GM23338 (cell line): ENCODE measurements around the gene GPR176. TPM values are rescaled to one million over a fixed set of nuclear protein-coding genes. Genes with fewer than 3 reads are reported as not detected.

Source experiments
- ATAC-seq: fragments of 200-7000 bp; cut with Tn5 transposase; 3 replicates; pipeline ENCODE4 v1.9.1; 2020
- DNase-seq: peaks from one replicate; pipeline ENCODE4 v3.0.0-alpha.2; 2015; ENCODE audit warnings: low spot score
- H2AFZ ChIP-seq: fragments of 200-600 bp; sonication (generic); 2 replicates; pipeline ENCODE4 v1.8.0; 2016; ENCODE audit warnings: antibody characterized with exemption, mild to moderate bottlenecking, moderate library complexity
- H3F3A ChIP-seq: fragments of 200-600 bp; sonication (generic); replicated peaks from 2 replicates; pipeline ENCODE4 v1.8.0; 2017; ENCODE audit warnings: antibody characterized with exemption, mixed run types, low read depth
- H3K27ac ChIP-seq: fragments of 200-600 bp; sonication (generic); 2 replicates; pipeline ENCODE4 v1.6.1; 2016; ENCODE audit warnings: low read depth
- H3K27me3 ChIP-seq: fragments of 200-600 bp; sonication (generic); 2 replicates; pipeline ENCODE4 v1.8.0; 2016; ENCODE audit warnings: mild to moderate bottlenecking, mixed run types, moderate library complexity; ENCODE audit not compliant: insufficient read depth
- H3K36me3 ChIP-seq: fragments of 200-600 bp; sonication (generic); 2 replicates; pipeline ENCODE4 v1.8.0; 2016; ENCODE audit warnings: mild to moderate bottlenecking; ENCODE audit not compliant: insufficient read depth
- H3K4me1 ChIP-seq: fragments of 200-600 bp; sonication (generic); 2 replicates; pipeline ENCODE4 v1.8.0; 2016; ENCODE audit warnings: mild to moderate bottlenecking, moderate library complexity; ENCODE audit not compliant: insufficient read depth
- H3K4me2 ChIP-seq: fragments of 200-600 bp; sonication (generic); 2 replicates; pipeline ENCODE4 v1.7.1; 2017; ENCODE audit warnings: mixed run types
- H3K4me3 ChIP-seq: fragments of 200-600 bp; sonication (generic); 2 replicates; pipeline ENCODE4 v1.6.1; 2016; ENCODE audit warnings: mixed run types
- H3K79me2 ChIP-seq: fragments of 200-600 bp; sonication (generic); replicated peaks from 2 replicates; pipeline ENCODE4 v1.8.0; 2017; ENCODE audit warnings: mild to moderate bottlenecking; ENCODE audit not compliant: insufficient read depth
- H3K9me2 ChIP-seq: fragments of 200-600 bp; sonication (generic); 2 replicates; pipeline ENCODE4 v1.8.0; 2017; ENCODE audit not compliant: insufficient read depth
- H4K20me1 ChIP-seq: fragments of 200-600 bp; sonication (generic); replicated peaks from 2 replicates; pipeline ENCODE4 v1.8.0; 2017; ENCODE audit warnings: mild to moderate bottlenecking; ENCODE audit not compliant: insufficient read depth
- H3K27ac Mint-ChIP-seq: 2 replicates; pipeline ENCODE4 v1.8.0; 2020; ENCODE audit warnings: inconsistent platforms, mild to moderate bottlenecking, moderate library complexity, mixed read lengths
- H3K27me3 Mint-ChIP-seq: 3 replicates; pipeline ENCODE4 v1.8.0; 2022; ENCODE audit warnings: low read depth, mild to moderate bottlenecking, moderate library complexity, mixed read lengths, inconsistent platforms; ENCODE audit not compliant: insufficient read depth, poor library complexity
- H3K36me3 Mint-ChIP-seq: 3 replicates; pipeline ENCODE4 v1.8.0; 2021; ENCODE audit warnings: low read depth, mild to moderate bottlenecking, inconsistent platforms, moderate library complexity, mixed read lengths
- H3K4me1 Mint-ChIP-seq: 3 replicates; pipeline ENCODE4 v1.8.0; 2020; ENCODE audit warnings: mild to moderate bottlenecking, inconsistent platforms, mixed read lengths
- H3K4me3 Mint-ChIP-seq: 3 replicates; pipeline ENCODE4 v1.8.0; 2021; ENCODE audit warnings: moderate library complexity, mild to moderate bottlenecking, inconsistent platforms, mixed read lengths
- H3K9me3 Mint-ChIP-seq: 3 replicates; pipeline ENCODE4 v1.8.0; 2020; ENCODE audit warnings: moderate library complexity, mild to moderate bottlenecking, inconsistent platforms, mixed read lengths
- CREB1 ChIP-seq: fragments of 250-450 bp; sonication (Bioruptor Pico); IDR thresholded peaks from 2 replicates; pipeline ENCODE4 v1.5.0; 2020; ENCODE audit warnings: low read depth, mild to moderate bottlenecking, moderate library complexity
- EZH2 ChIP-seq: fragments of 200-600 bp; sonication (generic); IDR thresholded peaks from one replicate; pipeline ENCODE4 v1.8.0; 2017; ENCODE audit warnings: antibody characterized with exemption, mild to moderate bottlenecking, low read depth; ENCODE audit not compliant: unreplicated experiment
- EZH2phosphoT487 ChIP-seq: fragments of 200-600 bp; sonication (generic); IDR thresholded peaks from one replicate; pipeline ENCODE4 v1.8.1; 2018; ENCODE audit warnings: antibody characterized with exemption; ENCODE audit not compliant: unreplicated experiment
- JUNB ChIP-seq: IDR thresholded peaks from one replicate; pipeline ENCODE4 v1.6.1; 2016; ENCODE audit warnings: antibody characterized with exemption; ENCODE audit not compliant: unreplicated experiment
- NANOG ChIP-seq: IDR thresholded peaks from 2 replicates; pipeline ENCODE4 v1.6.1; 2016; ENCODE audit warnings: antibody characterized with exemption, borderline replicate concordance
- POLR2AphosphoS5 ChIP-seq: IDR thresholded peaks from 2 replicates; pipeline ENCODE4 v1.6.1; 2016; ENCODE audit warnings: antibody characterized with exemption, low read depth
- REST ChIP-seq: IDR thresholded peaks from one replicate; pipeline ENCODE4 v1.6.1; 2018; ENCODE audit warnings: antibody characterized with exemption; ENCODE audit not compliant: unreplicated experiment
- STAT1 ChIP-seq: IDR thresholded peaks from one replicate; pipeline ENCODE4 v1.6.1; 2016; ENCODE audit warnings: antibody characterized with exemption; ENCODE audit not compliant: unreplicated experiment
- ZNF114 ChIP-seq: fragments of 250-450 bp; sonication (Bioruptor Pico); IDR thresholded peaks from 2 replicates; pipeline ENCODE4 v1.5.0; 2020; ENCODE audit warnings: mild to moderate bottlenecking, moderate library complexity
- ZNF331 ChIP-seq: fragments of 250-450 bp; sonication (Bioruptor Pico); IDR thresholded peaks from 2 replicates; pipeline ENCODE4 v1.5.0; 2020; ENCODE audit warnings: low read depth, mild to moderate bottlenecking, moderate library complexity
- ZNF462 ChIP-seq: fragments of 250-450 bp; sonication (Bioruptor Pico); IDR thresholded peaks from 2 replicates; pipeline ENCODE4 v1.5.0; 2020; ENCODE audit warnings: mild to moderate bottlenecking, moderate library complexity
- polyA plus RNA-seq: library from polyadenylated mRNA; unstranded; fragments of >200 nt; fragmentation: Nextera tagmentation; extraction: Ambion mirVana; gene quantifications from 2 replicates; pipeline ENCODE4 v1.2.1, GENCODE V29; 2016
- total RNA-seq: library from RNA; depleted of rRNA; stranded (reverse); fragments of >200 nt; shearing (Covaris generic); gene quantifications from 2 replicates; pipeline ENCODE4 v1.2.3, GENCODE V29; 2014
- TF ChIP-seq, protein P1 (sequence below): IDR thresholded peaks from 2 replicates; pipeline ENCODE4 v1.6.1; 2016; ENCODE audit warnings: antibody characterized with exemption
- TF ChIP-seq, protein P2 (sequence below), 2 experiments: fragments of 200-600 bp in 1 of 2; sonication (generic) in 1 of 2; conservative IDR thresholded peaks; 2 replicates each; pipeline versions ENCODE4 v1.5.1 to v1.6.1; 2016 to 2017; ENCODE audit warnings: antibody characterized with exemption in 2 of 2, low read depth in 2 of 2, mild to moderate bottlenecking in 2 of 2, moderate library complexity in 1 of 2

GPR176 gene
- total and polyA plus RNA-seq, 2 experiments from 2014 or later: 60.0 to 248 TPM

DNA sequence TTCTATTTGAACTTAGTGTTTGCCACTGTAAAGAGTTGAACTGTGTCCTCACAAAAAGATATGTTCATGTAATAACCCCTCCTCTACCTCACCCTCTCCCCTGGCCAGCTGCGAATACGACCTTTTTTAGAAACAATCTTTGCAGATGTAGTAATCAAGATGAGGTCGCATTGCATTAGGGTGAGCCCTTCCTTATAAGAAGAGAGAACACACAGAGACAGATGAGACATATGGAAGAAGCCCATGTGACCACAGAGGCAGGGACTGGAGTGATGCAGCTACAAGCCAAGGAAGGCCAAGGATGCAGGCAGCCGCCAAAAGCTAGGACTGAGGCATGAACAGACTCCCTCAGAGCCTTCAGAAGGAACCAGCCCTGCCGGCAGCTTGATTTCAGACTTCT is 27.6 kb downstream of the GPR176 start:
- ATAC-seq: no peak
- Histone ChIP-seq H3K27me3 (no peaks in the 10 kb centered on the region), H3K4me1 (peaks cover 54% of the 10 kb centered on the region), H3F3A (peaks cover 23% of the 10 kb centered on the region; the same call in 1 of the 2 replicates), H4K20me1 (no peaks in the 10 kb centered on the region; the same call in 1 of the 2 replicates), H3K4me2 (no peak overlapping the region), H3K36me3 (peaks cover 4% of the 10 kb centered on the region; the same call in 1 of the 2 replicates), H3K79me2 (peaks cover 59% of the 10 kb centered on the region), H2AFZ (no peak overlapping the region), H3K27ac (peak overlapping the region; percentile 98), H3K4me3 (no peak overlapping the region), H3K9me2 (no peaks in the 10 kb centered on the region)
- Mint-ChIP-seq H3K9me3 (peaks cover 23% of the 10 kb centered on the region), H3K4me1 (peaks cover 55% of the 10 kb centered on the region), H3K4me3 (no peak overlapping the region; the same call in 2 of the 3 replicates), H3K27ac (peak overlapping the region; percentile 85; the same call in 1 of the 2 replicates), H3K27me3 (peaks cover 14% of the 10 kb centered on the region), H3K36me3 (peaks cover 58% of the 10 kb centered on the region)
- TF ChIP-seq EZH2phosphoT487: no peak
- TF ChIP-seq STAT1: no peak
- TF ChIP-seq CREB1: no peak
- no peak for TF ChIP-seq ZNF462 (CRISPR knock-in tag)
- TF ChIP-seq NANOG: no peak
- TF ChIP-seq, protein P1, sequence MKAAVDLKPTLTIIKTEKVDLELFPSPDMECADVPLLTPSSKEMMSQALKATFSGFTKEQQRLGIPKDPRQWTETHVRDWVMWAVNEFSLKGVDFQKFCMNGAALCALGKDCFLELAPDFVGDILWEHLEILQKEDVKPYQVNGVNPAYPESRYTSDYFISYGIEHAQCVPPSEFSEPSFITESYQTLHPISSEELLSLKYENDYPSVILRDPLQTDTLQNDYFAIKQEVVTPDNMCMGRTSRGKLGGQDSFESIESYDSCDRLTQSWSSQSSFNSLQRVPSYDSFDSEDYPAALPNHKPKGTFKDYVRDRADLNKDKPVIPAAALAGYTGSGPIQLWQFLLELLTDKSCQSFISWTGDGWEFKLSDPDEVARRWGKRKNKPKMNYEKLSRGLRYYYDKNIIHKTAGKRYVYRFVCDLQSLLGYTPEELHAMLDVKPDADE: no peak
- TF ChIP-seq ZNF331 (CRISPR knock-in tag): no peak
- no peak for TF ChIP-seq REST
- TF ChIP-seq JUNB: no peak
- TF ChIP-seq, protein P2, sequence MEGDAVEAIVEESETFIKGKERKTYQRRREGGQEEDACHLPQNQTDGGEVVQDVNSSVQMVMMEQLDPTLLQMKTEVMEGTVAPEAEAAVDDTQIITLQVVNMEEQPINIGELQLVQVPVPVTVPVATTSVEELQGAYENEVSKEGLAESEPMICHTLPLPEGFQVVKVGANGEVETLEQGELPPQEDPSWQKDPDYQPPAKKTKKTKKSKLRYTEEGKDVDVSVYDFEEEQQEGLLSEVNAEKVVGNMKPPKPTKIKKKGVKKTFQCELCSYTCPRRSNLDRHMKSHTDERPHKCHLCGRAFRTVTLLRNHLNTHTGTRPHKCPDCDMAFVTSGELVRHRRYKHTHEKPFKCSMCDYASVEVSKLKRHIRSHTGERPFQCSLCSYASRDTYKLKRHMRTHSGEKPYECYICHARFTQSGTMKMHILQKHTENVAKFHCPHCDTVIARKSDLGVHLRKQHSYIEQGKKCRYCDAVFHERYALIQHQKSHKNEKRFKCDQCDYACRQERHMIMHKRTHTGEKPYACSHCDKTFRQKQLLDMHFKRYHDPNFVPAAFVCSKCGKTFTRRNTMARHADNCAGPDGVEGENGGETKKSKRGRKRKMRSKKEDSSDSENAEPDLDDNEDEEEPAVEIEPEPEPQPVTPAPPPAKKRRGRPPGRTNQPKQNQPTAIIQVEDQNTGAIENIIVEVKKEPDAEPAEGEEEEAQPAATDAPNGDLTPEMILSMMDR (conservative IDR thresholded peaks at IDR 0.05; ENCODE audit: low read depth in 2 of 2): no peak
- TF ChIP-seq ZNF114 (CRISPR knock-in tag): no peak
- TF ChIP-seq EZH2: no peak
- no peak for TF ChIP-seq POLR2AphosphoS5
- DNase-seq: peak; percentile 13
